Esophagus muscularis mucosa (tissue), 4 donors: ENCODE data around the gene GTF3C1.

ENCODE experiments used
- EP300 ChIP-seq: sonication (generic); formaldehyde crosslinking; IDR thresholded peaks from one replicate; pipeline ENCODE4 v1.6.1; 2017; ENCODE audit warnings: antibody characterized with exemption
- POLR2A ChIP-seq: fragments of 450-650 bp; IDR thresholded peaks from one replicate; pipeline ENCODE4 v1.6.1; 2017; ENCODE audit warnings: antibody characterized with exemption, moderate library complexity, mild to moderate bottlenecking, low read depth
- TF ChIP-seq, protein P1 (sequence below), 3 experiments: fragments of 200-600 bp in 2 of 3; fragments of 450-650 bp in 1 of 3; sonication (generic) in 2 of 3; IDR thresholded peaks; one replicate each; pipeline ENCODE4 v1.5.1; 2017 to 2019; ENCODE audit warnings: antibody characterized with exemption in 3 of 3, mild to moderate bottlenecking in 2 of 3, moderate library complexity in 1 of 3

DNA sequence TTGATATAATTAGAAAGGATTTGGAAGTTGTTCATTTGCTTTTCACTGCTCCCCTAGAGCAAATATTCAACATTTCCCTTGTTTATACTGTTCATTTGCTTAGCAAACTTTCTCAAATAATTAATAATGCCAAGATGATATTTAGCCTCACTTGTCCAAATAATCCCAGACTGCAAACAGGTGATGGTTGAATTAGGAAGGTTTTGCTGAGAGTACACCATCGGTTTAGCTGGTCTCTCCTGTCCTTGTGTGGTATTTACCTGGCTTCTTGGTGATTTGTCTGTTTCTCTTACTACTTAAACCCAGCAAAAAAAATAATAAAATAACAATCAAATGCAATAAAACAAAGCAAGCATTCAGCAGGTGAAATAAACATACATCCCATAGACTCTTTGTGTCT lies 6.8 kb upstream of the GTF3C1 start:
- TF ChIP-seq POLR2A = no peak
- TF ChIP-seq, protein P1, sequence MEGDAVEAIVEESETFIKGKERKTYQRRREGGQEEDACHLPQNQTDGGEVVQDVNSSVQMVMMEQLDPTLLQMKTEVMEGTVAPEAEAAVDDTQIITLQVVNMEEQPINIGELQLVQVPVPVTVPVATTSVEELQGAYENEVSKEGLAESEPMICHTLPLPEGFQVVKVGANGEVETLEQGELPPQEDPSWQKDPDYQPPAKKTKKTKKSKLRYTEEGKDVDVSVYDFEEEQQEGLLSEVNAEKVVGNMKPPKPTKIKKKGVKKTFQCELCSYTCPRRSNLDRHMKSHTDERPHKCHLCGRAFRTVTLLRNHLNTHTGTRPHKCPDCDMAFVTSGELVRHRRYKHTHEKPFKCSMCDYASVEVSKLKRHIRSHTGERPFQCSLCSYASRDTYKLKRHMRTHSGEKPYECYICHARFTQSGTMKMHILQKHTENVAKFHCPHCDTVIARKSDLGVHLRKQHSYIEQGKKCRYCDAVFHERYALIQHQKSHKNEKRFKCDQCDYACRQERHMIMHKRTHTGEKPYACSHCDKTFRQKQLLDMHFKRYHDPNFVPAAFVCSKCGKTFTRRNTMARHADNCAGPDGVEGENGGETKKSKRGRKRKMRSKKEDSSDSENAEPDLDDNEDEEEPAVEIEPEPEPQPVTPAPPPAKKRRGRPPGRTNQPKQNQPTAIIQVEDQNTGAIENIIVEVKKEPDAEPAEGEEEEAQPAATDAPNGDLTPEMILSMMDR (IDR thresholded peaks at IDR 0.05) = no peak
- TF ChIP-seq EP300 = no peak
